Heart right ventricle (tissue), 16 donors: ENCODE measurements around the gene CLSTN2. TPM values are rescaled to one million over a fixed set of nuclear protein-coding genes. Genes with fewer than 3 reads are reported as not detected.

Experiments used
- ATAC-seq, 8 donors: fragments of 200-7000 bp; cut with Tn5 transposase; one replicate each; pipeline ENCODE4 v1.9.1; 2020; ENCODE audit warnings: mild to moderate bottlenecking in 8 of 8, moderate library complexity in 8 of 8, moderate number of reproducible peaks in 1 of 8
- DNase-seq, 2 donors: peaks; one replicate each; pipeline ENCODE4 v3.0.0-alpha.2; 2020
- H3K27ac ChIP-seq, 10 donors: fragments of 200-600 bp; sonication (generic) in 2 of 10; one replicate each; pipeline versions ENCODE4 v1.5.0 to v1.8.0; 2020 to 2022; ENCODE audit warnings: mild to moderate bottlenecking in 3 of 10
- H3K27me3 ChIP-seq, 7 donors: fragments of 200-600 bp; one replicate each; pipeline ENCODE4 v1.8.0; 2021 to 2022; ENCODE audit warnings: mild to moderate bottlenecking in 2 of 7
- H3K36me3 ChIP-seq, 9 donors: fragments of 200-600 bp; sonication (generic) in 1 of 9; one replicate each; pipeline versions ENCODE4 v1.5.0 to v1.8.0; 2020 to 2022; ENCODE audit warnings: mild to moderate bottlenecking in 2 of 9
- H3K4me1 ChIP-seq, 9 donors: fragments of 200-600 bp; sonication (generic) in 1 of 9; one replicate each; pipeline versions ENCODE4 v1.5.0 to v1.8.0; 2020 to 2022; ENCODE audit warnings: mild to moderate bottlenecking in 4 of 9
- H3K4me3 ChIP-seq, 10 donors: fragments of 200-600 bp; sonication (generic) in 2 of 10; one replicate each; pipeline versions ENCODE4 v1.5.0 to v1.8.0; 2020 to 2022; ENCODE audit warnings: mild to moderate bottlenecking in 7 of 10, moderate library complexity in 2 of 10
- H3K9me3 ChIP-seq, 11 donors: fragments of 200-600 bp in 10 of 11; sonication (generic) in 2 of 11; one replicate each; pipeline versions ENCODE4 v1.5.0 to v1.8.0; 2013 to 2022; ENCODE audit warnings: mild to moderate bottlenecking in 2 of 11, control low read depth in 1 of 11, moderate library complexity in 1 of 11
- CTCF ChIP-seq, 9 donors: fragments of 200-600 bp; sonication (generic) in 2 of 9; IDR thresholded peaks; one replicate each; pipeline versions ENCODE4 v1.5.0 to v1.8.0; 2021 to 2022; ENCODE audit warnings: antibody characterized with exemption in 9 of 9, mild to moderate bottlenecking in 5 of 9, moderate library complexity in 1 of 9
- WGBS, 2 donors: extraction: QIAGEN DNeasy Blood & Tissue Kit; methylation state at CpG; one replicate each; pipeline ENCODE4 v1.1.7; 2013; ENCODE audit warnings: inconsistent platforms in 1 of 2; 5-methylcytosine and 5-hydroxymethylcytosine counted together
- intact Hi-C, 10 donors: fragments of 100-400 bp; cut with DNase I; formaldehyde crosslinking; loops; one replicate each; pipeline versions ENCODE4 v1.11.1 to v1.14.2; 2022
- polyA plus RNA-seq, 2 donors: library from polyadenylated mRNA; stranded (reverse); fragments of 200-250 nt; gene quantifications; one replicate each; pipeline ENCODE4 v1.2.3, GENCODE V29; 2013
- total RNA-seq, 10 donors: library from RNA; stranded (reverse); fragmentation: NEBNext Ultra II Directional in 3 of 10; extraction: Animal tissue kit (Norgen Biotek cat#: 25700) in 3 of 10; gene quantifications; one replicate each; pipeline versions ENCODE4 v1.2.1 to v1.2.4, GENCODE V29; 2021 to 2023
- donor health status: Arrhythmogenic right ventricular cardiomyopathy.
- donor health status: ischemic (EF 13 %, LVEDD 7.1; RV severe dilation, severe dysfunction).
- donor health status: healthy with polysubstance abuse.
- donor health status: DM: no; HTN: yes; CAD: no.
- donor health status: DM: no; HTN: no; CAD: no.
- donor health status: ischemic (EF 25% LVEDD 6.9; RV normal size, moderate dysfunction).
- donor health status: ischemic (EF 25% LVEDD 5.7; RV mildly dilated, moderate dysfunction).
- donor health status: healthy.
- donor health status: DM: yes; HTN: yes; CAD: no.
- donor health status: Ischemic cardiomyopathy.
- donor health status: ischemic (EF 35%, LVEDD 5.7; RV mildly dilated, moderate dysfunction).
- donor health status: nonischemic (EF 11% LVEDD 7.7; RV severe dilation, severe dysfunction).
- donor health status: DM: yes; HTN: yes; CAD: no.
- donor health status: PGD.
- donor health status: ischemic (EF 29% LVEDD 5.4; RV normal size, mild dysfunction).
- donor health status: nonischemic (EF 23%, LVEDD 6.1; RV moderate dilation, normal function).

The CLSTN2 gene
- total and polyA plus RNA-seq, 12 donors: 0.57 to 10.7 (median 4.4) TPM

- Histone ChIP-seq H3K36me3 (no peaks in the 10 kb centered on the region), H3K4me3 (no peak overlapping the region), H3K4me1 (peaks cover 0 to 30% (median 10%) of the 10 kb centered on the region in 9 donors), H3K27me3 (no peaks in the 10 kb centered on the region), H3K9me3 (no peaks in the 10 kb centered on the region), H3K27ac (peak overlapping the region in 2 of 10 donors; percentile 45 to 60)
- ATAC-seq (peak in 3 of 8 donors; percentile 20 to 36 (median 25)), DNase-seq (no peak)
- WGBS, 2 donors: 55 to 62% methylated on average over 2 of the region's 2 CpGs
- no peak for TF ChIP-seq CTCF (IDR thresholded peaks at IDR 0.05)
- intact Hi-C loops: loop anchor here in 2 of 10 donors (5.0 kb wide), 1 partner anchor 33 kb away; no protein-coding TSS in a partner anchor
These were observed 39.9 kb downstream of the CLSTN2 start for GRCh38 chr3:139974809-139975425.

GRCh38 chr3:139975594-139976365, 40.8 kb downstream of the CLSTN2 start:
- DNase-seq (peak; percentile 17 to 37), ATAC-seq (peak; percentile 71 to 96 (median 90))
- peak overlapping the region in 4 of 10 donors; percentile 0 to 60 (median 41) for H3K27ac ChIP-seq
- H3K36me3 ChIP-seq: no peaks in the 10 kb centered on the region
- H3K9me3 ChIP-seq: no peaks in the 10 kb centered on the region
- intact Hi-C loops: loop anchor here in 2 of 10 donors (5.0 kb wide), 1 partner anchor 33 kb away; no protein-coding TSS in a partner anchor
- peak in 2 of 9 donors; percentile 31 to 39 for TF ChIP-seq CTCF (IDR thresholded peaks at IDR 0.05)
- H3K4me3 ChIP-seq: no peak overlapping the region
- H3K4me1 ChIP-seq: peaks cover 0 to 30% (median 10%) of the 10 kb centered on the region in 9 donors
- WGBS, 2 donors: 31 to 44% methylated on average over 5 of the region's 5 CpGs
- no peaks in the 10 kb centered on the region for H3K27me3 ChIP-seq

GRCh38 chr3:139978966-139979365, 44.0 kb downstream of the CLSTN2 start:
- intact Hi-C loops: loop anchor here in 2 of 10 donors (5.0 kb wide), 1 partner anchor 37 kb away; no protein-coding TSS in a partner anchor
- no peaks in the 10 kb centered on the region for H3K36me3 ChIP-seq
- no peaks in the 10 kb centered on the region for H3K27me3 ChIP-seq
- TF ChIP-seq CTCF (IDR thresholded peaks at IDR 0.05): no peak
- no peak for DNase-seq
- WGBS, 2 donors: 86 to 90% methylated on average over 4 of the region's 4 CpGs
- no peak for ATAC-seq
- no peaks in the 10 kb centered on the region for H3K9me3 ChIP-seq
- H3K27ac ChIP-seq: no peak overlapping the region
- H3K4me1 ChIP-seq: peaks cover 0 to 30% (median 10%) of the 10 kb centered on the region in 9 donors
- H3K4me3 ChIP-seq: no peak overlapping the region

GRCh38 chr3:139979991-139980390, 45.0 kb downstream of the CLSTN2 start:
- Histone ChIP-seq H3K9me3 (no peaks in the 10 kb centered on the region), H3K27me3 (no peaks in the 10 kb centered on the region), H3K4me3 (no peak overlapping the region), H3K27ac (no peak overlapping the region), H3K4me1 (peaks cover 0 to 23% (median 9%) of the 10 kb centered on the region in 9 donors), H3K36me3 (no peaks in the 10 kb centered on the region)
- 84 to 92% methylated on average over 1 of the region's 1 CpG for WGBS, 2 donors
- intact Hi-C loops: loop anchor here in 2 of 10 donors (5.0 kb wide), 1 partner anchor 38 kb away; no protein-coding TSS in a partner anchor
- DNase-seq (no peak), ATAC-seq (no peak)
- no peak for TF ChIP-seq CTCF (IDR thresholded peaks at IDR 0.05)
